Cardiac muscle cell (in vitro differentiated cells and primary cell): ENCODE measurements around the gene DNAH6. TPM values are rescaled to one million over a fixed set of nuclear protein-coding genes. Genes with fewer than 3 reads are reported as not detected.

Experiments used
- DNase-seq, 2 donors: peaks; one replicate each; pipeline versions ENCODE4 v3.0.0 to v3.0.0-alpha.2; 2010 to 2017; ENCODE audit warnings: low read depth in 1 of 2, low spot score in 1 of 2
- H3K27ac ChIP-seq: fragments of 200-600 bp; sonication (generic); 2 replicates; pipeline ENCODE4 v1.5.1; 2016
- H3K27me3 ChIP-seq: fragments of 200-600 bp; sonication (generic); 2 replicates; pipeline ENCODE4 v1.6.0; 2016; ENCODE audit warnings: control low read depth
- H3K36me3 ChIP-seq: fragments of 200-600 bp; sonication (generic); 2 replicates; pipeline ENCODE4 v1.5.1; 2016; ENCODE audit warnings: control low read depth
- H3K4me1 ChIP-seq: fragments of 200-600 bp; sonication (generic); 2 replicates; pipeline ENCODE4 v1.8.1; 2017; ENCODE audit warnings: low read depth, mild to moderate bottlenecking, mixed run types
- H3K4me3 ChIP-seq: fragments of 200-600 bp; sonication (generic); 2 replicates; pipeline ENCODE4 v1.5.1; 2016; ENCODE audit warnings: mild to moderate bottlenecking
- H3K9me3 ChIP-seq: fragments of 200-600 bp; sonication (generic); 2 replicates; pipeline ENCODE4 v1.5.1; 2017; ENCODE audit warnings: low read depth, mild to moderate bottlenecking, control low read depth
- CTCF ChIP-seq: IDR thresholded peaks from 2 replicates; pipeline ENCODE4 v1.5.1; 2012; ENCODE audit warnings: low read depth, mild to moderate bottlenecking, low read length
- polyA plus RNA-seq: library from polyadenylated mRNA; unstranded; fragments of >200 nt; fragmentation: Nextera tagmentation; extraction: Ambion mirVana; gene quantifications from 2 replicates; pipeline ENCODE4 v1.2.1, GENCODE V29; 2016
- total RNA-seq: library from RNA; depleted of rRNA; stranded (reverse); fragments of >200 nt; gene quantifications from 2 replicates; pipeline ENCODE4 v1.2.3, GENCODE V29; 2016

DNAH6 gene
- total and polyA plus RNA-seq, 2 experiments from 2014 or later: 0.66 to 0.73 TPM

- Histone ChIP-seq H3K27ac (no peak overlapping the region), H3K4me3 (no peak overlapping the region), H3K4me1 (no peaks in the 10 kb centered on the region), H3K36me3 (no peaks in the 10 kb centered on the region), H3K9me3 (no peaks in the 10 kb centered on the region), H3K27me3 (no peaks in the 10 kb centered on the region)
- no peak for TF ChIP-seq CTCF
- peak in 1 of 2 donors; percentile 63 for DNase-seq
Observed at GRCh38 chr2:84846041-84846663, 329.9 kb downstream of the DNAH6 start.

GRCh38 chr2:84846741-84847142 lies 330.4 kb downstream of the DNAH6 start:
- TF ChIP-seq CTCF: no peak
- Histone ChIP-seq H3K4me3 (no peak overlapping the region), H3K27me3 (no peaks in the 10 kb centered on the region), H3K36me3 (no peaks in the 10 kb centered on the region), H3K9me3 (no peaks in the 10 kb centered on the region), H3K27ac (no peak overlapping the region), H3K4me1 (no peaks in the 10 kb centered on the region)
- peak in 1 of 2 donors; percentile 8 for DNase-seq

GRCh38 chr2:84847326-84848050 lies 331.2 kb downstream of the DNAH6 start:
- no peaks in the 10 kb centered on the region for H3K36me3 ChIP-seq
- no peaks in the 10 kb centered on the region for H3K27me3 ChIP-seq
- no peak for TF ChIP-seq CTCF
- H3K27ac ChIP-seq: no peak overlapping the region
- H3K4me1 ChIP-seq: no peaks in the 10 kb centered on the region
- no peak overlapping the region for H3K4me3 ChIP-seq
- peak in 1 of 2 donors; percentile 65 for DNase-seq
- no peaks in the 10 kb centered on the region for H3K9me3 ChIP-seq

GRCh38 chr2:84849271-84849952 lies 333.1 kb downstream of the DNAH6 start:
- Histone ChIP-seq H3K4me1 (no peaks in the 10 kb centered on the region), H3K9me3 (no peaks in the 10 kb centered on the region), H3K27me3 (no peaks in the 10 kb centered on the region), H3K36me3 (no peaks in the 10 kb centered on the region), H3K4me3 (no peak overlapping the region), H3K27ac (no peak overlapping the region)
- TF ChIP-seq CTCF: no peak
- DNase-seq: no peak

- no peak for DNase-seq
- no peaks in the 10 kb centered on the region for H3K9me3 ChIP-seq
- TF ChIP-seq CTCF: no peak
Observed at GRCh38 chr2:84850471-84850870, 334.2 kb downstream of the DNAH6 start.

More at GRCh38 chr2:84850471-84850870, 334.2 kb downstream of the DNAH6 start:
- no peaks in the 10 kb centered on the region for H3K4me1 ChIP-seq
- no peaks in the 10 kb centered on the region for H3K27me3 ChIP-seq
- H3K27ac ChIP-seq: no peak overlapping the region
- H3K4me3 ChIP-seq: no peak overlapping the region
- H3K36me3 ChIP-seq: no peaks in the 10 kb centered on the region
